NCI-H187 treated with DMSO at 0.1 percent for 48 hours (cell line): ENCODE results near the gene NLGN4Y.

Experiments
- DNase-seq: peaks from one replicate; lab custom pipeline; 2025; lab: John Stamatoyannopoulos, UW

The NLGN4Y gene

GRCh38 chrY:14524272-14525231 is at the start of gene NLGN4Y:
Gene NLGN4Y, plus strand, starts transcription at chrY:14524529. Its CDS starts 97,591 bp downstream, at chrY:14622120.
- no peak for DNase-seq

- DNase-seq: no peak
These were observed 38.4 kb upstream of the NLGN4Y start for GRCh38 chrY:14485935-14486334.

- DNase-seq: no peak
These were observed 34.1 kb upstream of the NLGN4Y start for GRCh38 chrY:14490226-14490625.

GRCh38 chrY:14498071-14498470 is 26.3 kb upstream of the NLGN4Y start:
- DNase-seq: no peak

GRCh38 chrY:14504592-14504991 is 19.7 kb upstream of the NLGN4Y start:
- no peak for DNase-seq

GRCh38 chrY:14522379-14522950 is 1.9 kb upstream of the NLGN4Y start:
- no peak for DNase-seq

- no peak for DNase-seq
These were observed 648 bp upstream of the NLGN4Y start for GRCh38 chrY:14523491-14524271.

- DNase-seq: no peak
These were observed 986 bp downstream of the NLGN4Y start for GRCh38 chrY:14525315-14525714.

- no peak for DNase-seq
These were observed 4.0 kb downstream of the NLGN4Y start for GRCh38 chrY:14528361-14528760.

GRCh38 chrY:14536703-14537102 is 12.4 kb downstream of the NLGN4Y start:
- DNase-seq: no peak

GRCh38 chrY:14543506-14543905 is 19.2 kb downstream of the NLGN4Y start:
- DNase-seq: no peak

- no peak for DNase-seq
These were observed 57.0 kb downstream of the NLGN4Y start for GRCh38 chrY:14581294-14581693.

GRCh38 chrY:14586725-14587124 is 62.4 kb downstream of the NLGN4Y start:
- no peak for DNase-seq

GRCh38 chrY:14601372-14601771 is 77.0 kb downstream of the NLGN4Y start:
- no peak for DNase-seq

- DNase-seq: no peak
These were observed 93.3 kb downstream of the NLGN4Y start for GRCh38 chrY:14617625-14618024.

GRCh38 chrY:14618513-14618912 is 94.2 kb downstream of the NLGN4Y start:
- no peak for DNase-seq

GRCh38 chrY:14628208-14628607 is 103.9 kb downstream of the NLGN4Y start:
- DNase-seq: no peak

GRCh38 chrY:14631676-14632075 is 107.3 kb downstream of the NLGN4Y start:
- no peak for DNase-seq

GRCh38 chrY:14633718-14634117 is 109.4 kb downstream of the NLGN4Y start:
- no peak for DNase-seq

GRCh38 chrY:14634954-14635353 is 110.6 kb downstream of the NLGN4Y start:
- no peak for DNase-seq

GRCh38 chrY:14637551-14637950 is 113.2 kb downstream of the NLGN4Y start:
- no peak for DNase-seq

- DNase-seq: no peak
These were observed 117.5 kb downstream of the NLGN4Y start for GRCh38 chrY:14641853-14642252.
